NCI-H345 (cell line): Measurements from ENCODE around the gene NDE1.

Source experiments
- DNase-seq: peaks from one replicate; lab custom pipeline; 2025; lab: John Stamatoyannopoulos, UW

The NDE1 gene

DNA sequence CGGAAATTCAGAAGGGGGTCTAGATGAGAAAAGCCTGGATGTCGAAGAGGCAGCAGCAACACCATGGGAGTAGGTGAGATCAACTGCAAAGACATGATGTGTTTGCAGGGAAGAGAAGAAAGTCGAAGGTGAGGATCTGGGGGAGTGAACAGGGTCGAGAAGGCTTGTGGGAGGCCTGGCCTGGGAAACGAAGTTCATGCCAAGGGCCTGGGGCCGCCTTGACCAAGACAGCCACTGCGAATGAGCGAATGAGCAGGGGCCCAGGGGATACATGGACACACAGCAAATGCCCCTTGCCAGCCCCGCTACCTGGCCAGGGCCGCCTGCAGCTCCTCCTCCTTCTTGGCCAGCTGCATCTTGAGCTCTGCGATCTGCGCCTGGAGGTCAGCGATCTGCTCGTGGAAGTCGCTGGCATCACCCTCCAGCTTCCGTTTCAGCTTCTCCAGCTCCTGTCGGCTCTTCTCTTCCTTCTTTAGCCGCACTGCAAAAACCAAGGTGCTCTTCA is 87.1 kb downstream of the NDE1 start:
- no peak for DNase-seq

DNA sequence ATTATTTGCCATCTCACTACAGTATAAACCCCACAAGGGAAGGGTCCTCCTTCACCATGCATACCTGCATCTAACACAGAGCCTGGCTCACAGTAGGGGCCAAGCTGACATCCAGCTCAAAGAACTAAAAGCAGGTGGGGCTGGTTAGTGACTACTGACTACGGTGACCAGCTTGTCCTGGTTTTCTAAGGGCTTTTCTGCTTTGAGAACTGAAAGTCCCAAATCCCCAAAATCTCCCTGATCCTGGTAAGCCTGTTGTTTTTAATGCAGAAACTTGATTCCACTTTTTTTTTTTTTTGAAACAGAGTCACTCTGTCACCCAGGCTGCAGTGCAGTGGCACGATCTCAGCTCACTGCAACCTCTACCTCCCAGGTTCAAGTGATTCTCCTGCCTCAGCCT is 89.4 kb downstream of the NDE1 start:
- no peak for DNase-seq

DNA sequence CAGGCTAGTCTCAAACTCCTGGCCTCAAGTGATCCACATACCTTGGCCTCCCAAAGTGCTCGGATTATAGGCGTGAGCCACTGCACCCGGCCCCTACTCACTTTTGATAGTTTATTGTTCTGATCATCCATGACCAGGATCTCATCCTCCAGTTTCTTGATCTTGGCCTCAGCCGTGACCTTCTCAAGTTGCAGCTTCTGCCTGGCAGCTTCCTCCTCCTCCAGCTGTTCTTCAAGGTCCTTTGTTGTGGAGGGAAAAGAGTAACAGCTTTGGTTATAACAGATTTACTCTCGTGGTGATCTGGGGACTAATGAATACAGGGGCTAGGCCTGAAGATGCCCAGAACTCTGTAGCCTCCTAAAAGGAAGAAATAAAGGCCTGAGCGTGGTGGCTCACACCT is 89.9 kb downstream of the NDE1 start:
- no peak for DNase-seq

DNA sequence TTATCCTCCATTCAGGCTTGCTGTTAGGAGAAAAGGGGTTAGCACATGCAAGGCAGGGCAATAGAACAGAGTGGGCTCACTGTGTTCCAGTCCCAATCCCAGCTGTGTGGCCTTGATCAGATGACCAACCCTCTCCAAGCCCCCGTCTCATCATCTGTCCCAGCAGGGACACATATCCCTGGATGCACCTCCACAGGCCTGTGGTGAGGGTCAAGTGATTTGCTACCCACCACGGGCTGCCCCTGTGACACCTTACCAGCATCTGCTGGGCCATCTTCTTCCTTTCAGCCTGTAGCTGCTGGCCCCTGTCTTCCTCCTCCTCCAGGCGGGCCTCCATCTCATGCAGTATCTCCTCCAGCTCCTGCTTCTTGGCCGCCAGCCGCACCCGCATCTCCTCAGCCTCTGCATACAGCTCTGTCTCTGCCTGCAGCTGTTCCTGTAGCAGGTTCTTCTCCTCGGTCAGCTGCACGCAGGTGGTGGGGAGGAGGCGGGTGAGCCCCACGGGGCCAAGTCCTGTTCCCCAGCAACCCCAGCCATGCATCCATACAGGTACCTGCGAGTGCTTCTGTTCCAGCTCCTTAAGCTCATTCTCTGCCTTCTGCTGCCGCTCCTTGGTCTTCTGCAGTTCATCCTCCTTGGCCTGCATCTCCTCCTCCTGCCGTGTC is 91.3 kb downstream of the NDE1 start:
- DNase-seq, result no peak

DNA sequence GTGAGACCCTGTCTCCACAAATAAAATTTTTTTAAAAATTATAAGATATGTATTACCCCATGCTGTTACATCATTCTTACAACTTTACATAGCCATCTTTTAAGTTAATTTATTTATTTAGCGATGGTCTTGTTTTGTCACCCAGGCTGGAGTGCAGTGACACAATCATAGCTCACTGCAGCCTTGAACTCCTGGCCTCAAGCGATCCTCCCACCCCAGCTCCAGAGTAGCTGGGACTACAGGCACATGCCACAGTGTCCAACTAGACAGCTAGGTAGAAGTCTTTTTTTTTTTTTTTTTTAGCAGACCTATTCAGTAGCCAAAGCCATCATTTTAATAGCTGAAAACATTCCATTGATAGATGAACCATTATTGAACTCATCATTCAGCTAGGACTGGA is 92.7 kb downstream of the NDE1 start:
- DNase-seq, result no peak

DNA sequence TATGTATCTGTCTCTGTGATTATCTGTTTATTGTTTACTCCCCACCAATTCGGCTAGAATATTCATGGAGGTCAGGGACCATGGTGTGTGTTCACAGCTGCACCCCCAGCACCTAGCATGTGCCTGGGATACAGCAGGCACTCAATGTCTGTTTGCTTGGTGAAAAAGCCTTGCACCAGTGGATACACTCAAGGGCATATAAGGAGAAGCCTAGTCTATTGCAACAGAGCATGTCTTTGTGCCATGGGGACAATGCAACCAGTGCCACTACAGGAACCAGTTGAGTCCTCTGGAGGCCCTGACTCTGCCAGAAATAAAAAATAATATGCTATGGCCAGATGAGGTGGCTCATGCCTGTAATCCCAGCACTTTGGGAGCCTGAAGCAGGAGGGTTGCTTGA is 93.6 kb downstream of the NDE1 start:
- DNase-seq, result no peak

DNA sequence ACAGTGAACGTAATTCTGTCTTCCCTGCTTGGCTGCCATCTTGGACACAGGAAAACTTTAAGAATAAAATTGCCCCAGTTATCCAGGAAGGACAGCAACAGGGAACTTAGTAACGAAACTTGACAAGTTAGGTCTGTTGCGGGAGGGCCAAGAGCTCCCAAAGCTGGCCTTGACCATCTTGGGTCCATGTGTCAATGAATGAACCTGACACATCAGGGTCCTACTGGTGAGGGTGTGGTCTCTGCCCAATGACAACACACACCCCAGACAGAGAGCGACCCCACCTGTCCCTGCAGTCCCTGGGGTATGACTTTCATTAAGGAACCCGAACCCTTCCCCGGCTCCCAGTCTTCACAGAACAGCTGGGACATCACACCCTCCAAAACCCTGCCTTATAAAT is 96.3 kb downstream of the NDE1 start:
- no peak for DNase-seq

DNA sequence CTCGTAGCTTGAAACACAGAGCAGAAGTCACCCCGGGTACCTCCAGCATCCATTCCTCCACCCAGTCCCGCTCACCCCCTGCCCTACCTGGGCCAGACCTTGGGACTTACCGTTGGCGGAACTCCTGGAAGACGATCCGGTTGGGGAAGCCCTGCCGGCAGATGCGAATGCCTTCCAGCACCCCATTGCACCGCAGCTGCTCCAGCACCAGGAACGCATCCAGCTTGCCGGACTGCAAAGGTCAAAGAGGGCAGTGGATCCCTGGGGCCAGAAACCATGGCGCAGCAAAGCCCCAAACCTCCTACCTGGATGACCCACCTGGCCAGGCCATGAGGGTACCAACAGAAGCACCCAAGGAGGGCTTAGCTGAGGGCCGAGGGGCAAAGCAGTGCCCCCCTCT is 97.9 kb downstream of the NDE1 start:
- DNase-seq, result no peak

DNA sequence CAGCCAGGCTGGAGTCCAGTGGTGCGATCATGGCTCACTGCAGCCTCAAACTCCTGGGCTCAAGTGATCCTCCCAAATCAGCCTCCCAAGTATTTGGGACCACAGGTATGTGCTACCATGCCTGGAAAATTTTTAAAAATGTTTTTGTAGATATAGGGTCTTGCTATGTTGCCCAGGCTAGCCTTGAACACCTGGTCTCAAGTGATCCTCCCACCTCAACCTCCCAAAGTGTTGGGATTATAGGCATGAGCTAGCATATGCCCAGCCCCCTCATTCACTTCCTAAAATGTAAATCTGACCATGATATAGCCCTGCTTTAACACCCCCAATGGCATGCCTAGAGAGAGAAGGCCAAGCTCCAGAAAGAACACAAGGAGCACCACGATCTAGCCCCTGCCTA is 98.6 kb downstream of the NDE1 start:
- DNase-seq, result no peak

DNA sequence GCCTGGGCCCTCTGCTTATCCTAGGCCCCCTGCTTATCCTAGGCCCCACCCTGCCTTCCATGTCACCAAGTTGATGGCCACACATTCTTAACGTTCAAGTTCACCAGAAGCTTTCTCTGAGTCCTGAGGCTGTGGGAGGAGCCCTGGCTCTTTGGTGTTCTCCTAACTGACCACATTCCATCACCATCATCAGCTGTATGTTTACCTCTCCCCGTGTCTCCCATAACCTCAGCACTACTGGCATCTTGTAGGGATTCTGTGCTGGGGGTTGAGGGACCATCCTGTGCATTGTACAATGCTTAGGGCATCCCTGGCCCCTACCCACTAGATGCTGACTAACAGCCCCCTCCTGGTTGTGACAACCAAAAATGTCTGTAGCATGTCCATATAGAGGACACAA is 99.3 kb downstream of the NDE1 start:
- DNase-seq, result no peak

DNA sequence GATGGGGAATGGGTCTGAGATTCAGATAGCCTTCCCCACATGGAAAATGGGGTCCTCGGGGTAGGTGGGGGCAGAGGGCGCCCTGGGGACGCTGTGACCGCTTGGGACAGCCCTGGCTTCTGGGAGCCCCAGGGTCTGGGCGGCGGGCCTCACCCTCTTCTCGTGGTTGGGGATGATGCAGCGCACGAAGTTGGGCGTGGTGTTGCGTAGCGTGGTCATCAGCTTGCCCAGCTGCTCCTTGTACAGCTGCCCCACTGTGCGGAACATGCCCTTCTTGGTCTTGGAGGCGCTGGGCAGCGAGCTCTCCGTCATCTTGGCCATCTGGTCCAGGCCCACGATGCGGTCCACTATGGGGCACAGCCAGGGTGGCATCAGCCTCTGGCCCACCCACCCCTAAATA is 99.9 kb downstream of the NDE1 start:
- DNase-seq, result no peak

DNA sequence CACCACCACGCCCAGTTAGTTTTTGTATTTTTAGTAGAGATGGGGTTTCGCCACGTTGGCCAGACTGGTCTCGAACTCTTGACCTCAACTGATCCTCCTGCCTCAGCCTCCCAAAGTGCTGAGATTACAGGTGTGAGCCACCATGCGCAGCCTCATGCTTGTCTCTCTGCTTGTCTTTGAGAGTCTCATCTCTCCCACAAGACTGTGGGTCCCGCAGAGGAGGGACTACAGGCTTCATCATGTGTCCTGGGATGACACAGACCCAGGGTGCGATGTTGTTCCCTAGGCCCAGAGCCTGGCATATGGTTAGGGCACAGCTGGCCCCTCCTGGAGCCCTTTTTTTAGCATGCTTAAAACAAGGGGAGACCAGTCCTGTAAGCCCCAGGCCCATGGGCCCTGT is 101.9 kb downstream of the NDE1 start:
- no peak for DNase-seq

DNA sequence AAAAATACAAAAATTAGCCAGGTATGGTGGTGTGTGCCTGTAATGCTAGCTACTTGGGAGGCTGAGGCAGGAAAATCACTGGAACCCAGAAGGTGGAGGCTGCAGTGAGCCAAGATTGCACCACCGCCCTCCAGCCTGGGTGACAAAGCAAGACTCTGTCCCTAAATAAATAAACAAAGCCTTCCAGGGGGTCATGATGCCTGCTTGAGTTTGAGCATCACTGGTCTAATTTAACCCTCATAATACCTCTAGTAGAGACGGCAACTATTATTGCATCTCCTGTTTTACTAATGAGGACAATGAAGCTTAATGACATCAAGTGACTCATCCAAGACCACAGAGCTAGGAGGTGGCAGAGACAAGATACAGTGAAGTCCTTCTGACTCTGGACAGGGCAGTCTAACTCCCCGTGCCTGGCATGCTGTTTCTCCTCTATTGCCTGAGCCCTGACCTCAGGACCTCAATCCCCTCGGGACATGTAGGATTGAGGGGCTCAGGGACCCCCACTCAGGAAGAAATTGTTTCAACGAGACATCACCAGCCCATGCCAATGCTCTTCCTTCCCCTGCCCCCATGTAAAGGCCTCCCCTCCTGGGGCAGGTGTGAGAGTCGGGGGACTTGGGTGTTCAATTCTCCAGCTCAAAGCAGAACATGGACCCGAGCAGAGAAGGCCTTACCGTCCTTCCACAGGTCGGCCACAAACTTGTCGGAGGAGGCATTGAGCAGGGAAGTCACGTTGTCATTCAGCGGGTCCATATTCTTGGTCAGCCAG is 102.9 kb downstream of the NDE1 start:
- DNase-seq, result no peak

DNA sequence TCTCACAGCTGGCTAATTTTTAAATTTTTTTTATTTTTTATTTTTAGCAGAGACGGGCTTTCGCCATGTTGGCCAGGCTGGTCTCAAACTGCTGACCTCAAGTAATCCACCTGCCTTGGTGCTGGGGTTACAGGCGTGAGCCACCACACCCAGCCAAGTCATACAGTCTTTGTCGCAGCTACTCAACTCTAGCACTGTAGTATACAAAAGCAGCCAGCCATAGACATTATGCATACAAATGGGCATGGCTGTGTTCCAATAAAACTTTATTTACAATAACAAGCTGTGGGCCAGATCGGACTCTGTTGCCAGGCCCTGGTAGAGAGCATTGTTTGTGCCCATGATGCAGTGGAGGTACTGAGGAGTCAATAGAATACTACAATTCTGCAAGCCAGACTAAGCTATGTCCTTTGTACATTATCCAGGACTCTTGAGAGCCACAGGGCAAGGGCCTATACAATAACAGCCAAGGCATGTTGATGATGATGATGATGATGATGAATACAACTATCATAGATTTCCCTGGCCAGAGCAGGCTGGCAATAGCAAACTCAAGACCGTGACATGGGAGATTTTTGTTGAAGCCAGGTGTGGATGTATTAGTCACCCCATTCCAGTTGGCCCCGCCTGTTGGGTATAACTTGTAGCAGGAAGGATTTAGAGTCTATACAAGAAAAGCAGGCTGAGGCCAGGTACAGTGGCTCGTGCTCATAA is 104.9 kb downstream of the NDE1 start:
- DNase-seq, result peak; percentile 6

DNA sequence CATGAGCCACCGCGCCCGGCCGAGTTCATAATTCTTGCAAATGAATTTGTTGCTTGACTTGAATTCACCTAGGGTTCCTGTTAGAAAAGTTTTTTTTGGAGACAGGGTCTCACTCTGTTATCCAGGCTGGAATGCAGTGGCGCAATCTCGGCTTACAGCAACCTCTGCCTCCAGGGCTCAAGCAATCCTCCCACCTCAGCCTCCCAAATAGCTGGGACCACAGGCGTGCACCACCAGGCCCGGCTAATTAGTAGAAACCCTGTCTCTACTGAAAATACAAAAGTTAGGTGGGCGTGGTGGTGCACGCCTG is 107.0 kb downstream of the NDE1 start:
- DNase-seq, result no peak

DNA sequence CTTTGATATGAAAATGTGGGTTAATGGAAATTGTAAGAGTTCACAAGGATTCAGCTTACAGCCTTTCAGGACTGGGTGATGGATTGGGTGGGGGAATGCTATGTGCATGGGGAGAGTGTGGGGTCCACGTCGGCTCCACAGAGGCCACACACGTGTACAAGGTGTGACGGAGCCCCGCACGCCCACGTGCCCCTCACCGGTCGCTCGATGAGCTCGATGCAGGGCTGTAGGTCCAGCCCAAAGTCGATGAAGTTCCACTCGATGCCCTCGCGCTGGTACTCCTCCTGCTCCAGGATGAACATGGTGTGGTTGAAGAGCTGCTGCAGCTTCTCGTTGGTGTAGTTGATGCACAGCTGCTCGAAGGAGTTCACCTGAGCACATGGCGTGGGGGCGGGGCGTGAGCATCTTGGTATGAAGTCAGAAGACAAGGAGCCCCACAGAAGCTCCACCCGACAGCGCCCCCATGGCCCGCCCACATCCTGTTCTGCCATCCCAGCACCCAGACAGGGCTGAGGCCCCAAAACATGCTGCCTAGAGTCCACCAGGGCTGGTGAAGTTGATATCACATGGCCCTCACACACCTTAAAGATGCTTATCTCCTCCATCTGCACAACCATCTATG is 107.7 kb downstream of the NDE1 start:
- no peak for DNase-seq

DNA sequence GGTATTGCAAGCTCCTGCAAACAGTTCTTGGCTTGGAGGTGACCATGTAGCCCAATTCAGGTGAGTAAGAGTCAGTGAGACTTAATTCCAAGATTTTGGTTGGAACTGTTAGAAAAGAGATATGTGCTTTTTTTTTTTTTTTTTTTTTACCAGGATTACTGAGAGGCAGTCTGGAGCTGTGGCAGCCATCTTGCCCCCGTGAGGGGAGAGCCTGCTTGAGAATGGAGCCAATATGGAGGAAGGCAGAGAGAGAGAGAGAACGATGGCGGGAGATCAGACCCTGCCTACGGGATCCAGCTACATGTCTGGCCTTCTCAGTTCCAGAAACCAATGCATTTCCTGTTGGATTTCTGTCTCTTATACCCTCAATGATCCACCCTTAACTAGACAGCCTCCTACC is 109.0 kb downstream of the NDE1 start:
- DNase-seq, result no peak

DNA sequence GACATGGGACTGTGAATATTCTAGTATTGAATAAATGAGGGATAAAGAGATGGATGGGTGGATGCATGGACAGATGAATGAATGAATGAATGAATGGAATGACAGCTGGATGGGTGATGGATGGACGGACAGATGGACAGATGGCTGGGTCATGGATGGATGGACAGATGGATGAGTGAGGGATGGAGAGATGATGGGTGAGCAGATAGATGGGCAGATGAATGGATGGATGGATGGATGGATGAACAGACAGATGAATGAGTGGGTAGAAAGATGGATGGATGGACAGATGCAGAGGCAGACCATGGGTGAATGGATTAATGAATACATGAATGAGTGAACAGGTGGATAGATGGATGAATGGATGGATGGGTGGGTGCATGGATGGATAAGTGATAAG is 110.1 kb downstream of the NDE1 start:
- no peak for DNase-seq

DNA sequence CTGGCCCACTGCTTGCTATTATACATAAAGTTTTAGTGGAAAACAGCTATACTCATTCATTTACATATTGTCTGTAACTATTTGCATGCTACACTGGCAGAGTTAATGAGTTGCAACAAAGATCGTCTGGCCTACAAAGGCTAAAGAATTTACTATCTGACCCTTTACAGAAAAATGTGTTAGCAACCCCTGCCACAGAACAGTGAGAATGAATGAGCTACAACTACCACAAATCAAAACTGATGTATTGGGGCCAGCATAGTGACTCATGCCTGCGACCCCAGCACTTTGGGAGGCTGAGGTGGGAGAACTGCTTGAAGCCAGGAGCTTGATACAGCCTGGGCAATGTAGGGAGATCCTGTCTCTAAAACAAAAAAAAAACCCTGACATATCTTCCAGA is 114.1 kb downstream of the NDE1 start:
- no peak for DNase-seq

DNA sequence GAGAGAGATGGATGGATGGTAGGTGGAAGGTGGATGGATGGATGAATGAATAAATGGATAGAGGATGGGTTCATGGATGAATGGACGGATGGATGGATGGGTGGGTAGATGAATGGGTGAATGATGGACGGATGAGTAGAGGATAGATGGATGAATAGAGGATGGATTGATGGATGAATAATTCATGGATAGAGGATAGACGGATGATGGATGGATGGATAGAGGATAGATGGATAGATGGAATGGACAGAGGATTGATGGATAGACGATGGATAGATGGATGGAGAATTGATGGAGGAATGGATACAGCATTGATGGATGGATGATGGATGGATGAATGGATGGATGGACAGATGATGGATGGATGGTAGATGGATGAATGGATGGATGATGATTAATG is 115.1 kb downstream of the NDE1 start:
- no peak for DNase-seq

DNA sequence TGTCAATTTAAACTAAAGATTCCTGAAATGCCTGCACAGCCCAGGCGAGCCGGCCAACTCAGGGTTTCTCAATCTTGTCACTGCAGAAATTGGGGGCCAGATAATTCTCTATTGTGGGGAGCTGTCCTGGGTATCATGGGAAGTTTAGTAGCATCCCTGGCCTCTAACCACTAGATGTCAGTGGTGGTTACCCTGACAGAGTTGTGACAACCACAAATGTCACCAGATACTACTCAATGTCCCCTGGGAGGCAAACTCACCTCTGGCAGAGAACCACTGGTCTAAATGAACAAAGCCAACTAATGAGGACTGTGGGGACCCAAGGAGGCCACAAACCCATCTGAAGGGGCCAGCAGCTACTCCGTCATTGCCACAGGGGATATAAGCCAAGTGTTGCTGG is 115.8 kb downstream of the NDE1 start:
- DNase-seq, result peak; percentile 61

DNA sequence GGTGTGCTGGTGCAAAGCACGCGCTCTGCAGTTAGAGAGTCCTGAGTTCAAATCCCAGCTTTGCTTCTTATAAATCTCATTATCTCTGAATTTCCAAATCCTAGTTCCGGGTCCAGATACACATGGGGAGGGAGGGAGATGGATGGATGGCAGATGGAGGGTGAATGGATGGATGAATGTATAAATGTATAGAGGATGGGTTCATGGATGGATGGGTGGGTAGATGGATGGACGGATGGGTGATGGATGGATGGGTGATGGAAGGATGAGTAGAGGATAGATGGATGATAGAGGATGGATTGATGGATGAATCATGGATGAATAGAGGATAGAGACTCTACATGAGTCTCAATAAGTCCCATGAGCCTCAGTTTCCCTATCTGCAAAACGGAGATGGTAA is 116.9 kb downstream of the NDE1 start:
- no peak for DNase-seq

DNA sequence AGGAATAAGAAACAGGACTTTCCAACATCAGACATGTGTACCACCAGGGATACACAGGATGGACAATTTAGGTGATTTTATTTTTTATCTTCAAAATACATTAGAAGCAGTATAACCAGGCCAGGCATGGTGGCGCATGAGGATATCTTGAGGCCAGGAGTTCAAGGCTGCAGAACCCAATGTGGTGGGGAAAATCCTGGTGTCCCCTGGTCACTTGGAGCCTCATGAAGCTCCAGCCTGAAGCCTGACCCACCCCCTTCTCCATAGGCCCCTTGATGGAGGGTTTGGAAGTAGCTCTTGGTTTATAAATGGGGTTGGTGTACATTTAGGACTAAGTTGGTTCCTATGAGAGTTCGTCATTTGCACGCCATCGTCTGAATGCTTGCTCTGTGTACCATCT is 118.2 kb downstream of the NDE1 start:
- DNase-seq, result no peak
